HG02852 (cell line): Measurements from ENCODE around the gene OOEP.
"Not testable (repeated sequence)": the region's sequence is repeated elsewhere in the genome, so short reads cannot be mapped to it uniquely, and the experiment has no call there.

Experiments
- ATAC-seq: cut with Tn5 transposase; IDR thresholded peaks from one replicate; pipeline ENCODE4 v1.9.1; 2021; ENCODE audit warnings: mild to moderate bottlenecking, moderate library complexity; ENCODE audit not compliant: unreplicated experiment

The OOEP gene

GRCh38 chr6:73369563-73369962 is at the start of gene OOEP:
OOEP (minus strand) TSS chr6:73369897; CDS start chr6:73369792, 105 bp downstream.
- ATAC-seq: no peak

GRCh38 chr6:73418081-73418741 is 48.5 kb upstream of the OOEP start:
- ATAC-seq: no peak

DNA sequence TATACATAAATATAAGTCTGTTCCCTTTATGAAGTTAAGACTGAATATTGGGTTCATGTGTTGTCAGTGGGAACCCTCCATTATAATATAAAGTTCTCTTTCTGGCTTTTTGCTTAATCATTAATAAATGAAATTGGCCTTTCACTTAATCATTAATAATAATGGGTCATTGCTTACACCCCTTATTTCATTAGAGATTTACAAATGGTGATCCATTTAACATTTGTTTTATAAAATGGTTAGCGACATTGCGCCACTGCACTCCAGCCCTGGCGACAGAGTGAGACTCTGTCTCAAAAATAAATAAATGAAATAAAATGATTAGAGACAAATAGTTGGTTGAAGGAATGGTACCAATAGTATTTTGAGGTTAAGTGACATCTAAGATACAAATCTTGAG is 43.4 kb upstream of the OOEP start:
- ATAC-seq: no peak

DNA sequence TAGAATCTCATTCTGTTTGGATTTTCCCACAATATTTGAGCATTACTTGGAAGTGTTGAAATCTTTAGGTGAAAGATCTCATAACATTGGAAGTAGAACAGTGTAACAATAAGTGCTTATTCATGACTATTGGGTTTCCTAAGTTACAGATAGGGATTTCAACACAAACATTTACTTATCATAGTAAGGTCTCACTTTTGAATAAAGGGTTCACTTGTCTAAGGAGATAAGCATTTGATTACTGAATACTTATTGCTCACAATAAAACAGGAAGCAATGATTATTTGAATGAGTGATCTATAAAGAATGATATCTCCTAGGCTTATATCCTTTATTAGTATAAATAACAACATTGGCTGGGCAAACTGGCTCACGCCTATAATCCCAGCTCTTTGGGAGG is 39.7 kb upstream of the OOEP start:
- ATAC-seq: no peak

DNA sequence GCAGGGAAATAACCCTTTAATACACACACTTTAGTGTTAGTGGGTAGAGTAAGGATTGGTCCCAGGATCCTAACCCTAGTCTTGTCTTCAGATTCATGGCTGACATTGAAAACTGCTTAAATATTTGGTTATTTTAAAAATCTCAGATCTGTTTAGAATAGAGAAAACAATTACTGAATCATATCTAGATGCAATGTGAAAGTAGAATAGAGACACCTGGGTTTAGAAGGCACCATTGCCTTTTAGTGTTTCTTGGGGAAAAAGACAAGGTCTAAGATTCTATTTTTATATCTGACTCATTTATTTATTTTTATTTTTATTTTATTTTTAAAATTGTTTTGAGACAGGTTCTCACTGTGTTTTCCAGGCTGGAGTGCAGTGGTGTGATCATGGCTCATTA is 31.0 kb upstream of the OOEP start:
- ATAC-seq: no peak

- no peak for ATAC-seq
Measured at GRCh38 chr6:73395875-73396274, 26.2 kb upstream of the OOEP start.

- no peak for ATAC-seq
Measured at GRCh38 chr6:73394577-73395354, 25.1 kb upstream of the OOEP start, which contains the start of gene DDX43. DDX43 (plus strand) TSS chr6:73394828; CDS start chr6:73394906, 78 bp downstream.

DNA sequence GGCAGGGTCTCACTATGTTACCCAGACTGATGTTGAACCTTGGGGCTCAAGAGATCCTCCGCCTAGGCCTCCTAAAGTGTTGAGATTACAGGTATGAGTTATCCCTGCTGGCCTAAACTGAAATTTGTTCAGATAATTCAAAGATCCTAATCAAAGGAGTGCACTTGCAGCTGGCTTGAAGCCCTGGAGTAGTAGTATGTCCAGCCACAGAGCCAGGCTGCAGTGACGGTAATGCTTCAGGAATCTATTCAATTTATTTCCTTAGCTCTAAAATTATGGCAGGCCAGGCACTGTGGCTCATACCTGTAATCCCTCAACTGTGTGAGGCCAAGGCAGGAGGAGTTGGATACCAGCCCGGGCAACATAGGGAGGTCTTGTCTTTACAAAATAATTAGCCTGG is 23.6 kb upstream of the OOEP start:
- no peak for ATAC-seq

GRCh38 chr6:73392188-73392587 is 22.5 kb upstream of the OOEP start:
- ATAC-seq: not testable (repeated sequence)

DNA sequence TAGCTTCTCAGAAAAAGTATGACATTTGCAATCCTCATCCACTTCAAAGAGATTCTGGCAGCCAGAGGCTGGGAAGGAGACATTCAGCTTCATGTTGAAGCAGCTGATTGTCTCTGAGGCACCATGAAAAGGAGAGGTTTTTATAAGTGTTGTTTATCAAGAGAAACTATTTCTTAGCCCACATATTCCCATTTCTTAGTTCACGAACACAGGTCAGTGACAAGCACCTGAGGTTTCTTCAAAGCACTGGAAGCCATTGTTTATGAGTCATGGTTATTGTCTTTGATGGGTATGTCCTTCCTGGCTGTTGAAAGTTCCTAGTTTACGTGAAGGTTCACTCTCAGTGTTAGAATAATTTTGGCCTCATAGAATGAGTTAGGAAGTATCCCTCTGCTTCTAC is 22.0 kb upstream of the OOEP start:
- ATAC-seq: no peak

DNA sequence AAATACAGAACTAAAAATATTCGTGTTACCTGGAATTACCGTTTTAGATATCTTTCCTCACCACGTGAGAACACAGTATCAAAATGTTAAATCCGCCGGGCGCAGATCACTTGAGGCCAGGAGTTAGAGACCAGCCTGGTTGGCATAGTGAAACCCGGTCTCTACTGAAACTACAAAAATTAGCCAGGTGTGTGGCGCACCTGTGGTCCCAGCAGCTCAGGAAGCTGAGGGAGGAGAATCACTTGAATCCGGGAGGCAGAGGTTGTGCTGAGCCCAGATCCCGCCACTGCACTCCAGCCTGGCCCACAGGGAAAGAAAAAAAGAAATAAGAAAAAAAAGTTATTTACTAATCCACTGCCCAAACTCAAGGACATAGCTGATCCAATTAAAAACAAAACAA is 20.2 kb upstream of the OOEP start:
- ATAC-seq: no peak

DNA sequence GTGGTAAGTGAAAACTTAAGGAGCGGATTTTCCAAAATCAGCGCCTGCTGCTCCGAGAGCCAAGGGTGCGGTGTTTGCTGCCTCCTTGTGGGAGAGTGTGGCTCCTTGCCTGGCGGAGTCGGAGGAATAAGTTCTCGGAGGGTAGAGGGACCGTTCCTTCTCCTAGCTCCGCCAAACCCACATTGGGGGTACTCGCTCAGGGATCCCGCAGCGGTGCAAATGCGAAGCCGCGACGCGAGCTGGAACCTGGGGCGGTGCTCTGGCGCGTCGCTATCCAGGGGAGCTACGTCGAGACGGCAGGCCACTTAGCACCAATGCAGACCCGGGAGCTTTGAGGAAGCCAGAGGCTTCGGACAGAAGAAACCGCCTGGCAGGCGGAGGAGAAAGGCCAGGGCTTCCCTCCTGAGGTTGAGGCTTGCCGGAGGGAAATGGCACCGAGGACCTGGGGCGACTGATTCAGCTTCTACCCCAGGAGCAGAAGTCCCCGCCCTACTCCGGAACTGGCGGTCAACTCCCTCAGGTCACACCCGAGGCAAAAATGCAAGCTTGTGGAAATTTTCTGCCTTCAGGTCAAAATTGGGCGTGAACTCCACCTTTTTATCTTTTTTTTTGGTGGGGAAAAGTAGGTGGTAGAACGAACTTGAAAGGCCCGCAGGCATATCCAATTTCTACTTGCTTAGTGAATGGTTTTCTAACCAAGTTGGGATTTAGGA is 19.3 kb upstream of the OOEP start:
- ATAC-seq: peak; percentile 82

GRCh38 chr6:73388433-73388799 is 18.7 kb upstream of the OOEP start:
- peak; percentile 18 for ATAC-seq

DNA sequence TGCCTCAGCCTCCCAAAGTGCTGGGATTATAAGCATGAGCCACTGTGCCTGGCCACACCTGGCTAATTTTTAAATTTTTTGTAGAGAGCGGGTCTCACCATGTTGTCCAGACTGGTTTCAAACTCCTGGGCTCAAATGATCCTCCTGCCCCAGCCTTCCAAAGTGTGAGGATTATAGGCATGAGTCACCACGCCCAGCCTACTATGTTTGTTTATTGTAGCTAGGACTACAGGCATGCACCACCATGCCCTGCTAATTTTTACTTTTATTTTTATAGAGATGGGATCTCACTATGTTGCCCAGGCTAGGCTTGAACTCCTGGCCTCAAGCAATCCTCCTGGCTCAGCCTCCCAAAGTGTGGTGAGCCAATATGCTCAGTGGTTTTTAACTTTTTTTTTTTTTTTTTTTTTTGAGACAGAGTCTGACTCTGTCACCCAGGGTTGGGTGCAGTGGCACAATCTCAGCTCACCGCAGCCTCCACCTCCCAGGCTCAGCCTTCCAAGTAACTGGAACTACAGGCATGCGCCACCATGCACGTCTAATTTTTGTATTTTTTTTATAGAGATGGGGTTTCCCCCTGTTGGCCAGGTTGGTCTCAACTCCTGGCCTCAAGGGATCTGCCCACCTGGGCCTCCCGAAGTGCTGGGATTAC is 12.9 kb upstream of the OOEP start:
- ATAC-seq: no peak

GRCh38 chr6:73381531-73381930 is 11.8 kb upstream of the OOEP start:
- not testable (repeated sequence) for ATAC-seq

DNA sequence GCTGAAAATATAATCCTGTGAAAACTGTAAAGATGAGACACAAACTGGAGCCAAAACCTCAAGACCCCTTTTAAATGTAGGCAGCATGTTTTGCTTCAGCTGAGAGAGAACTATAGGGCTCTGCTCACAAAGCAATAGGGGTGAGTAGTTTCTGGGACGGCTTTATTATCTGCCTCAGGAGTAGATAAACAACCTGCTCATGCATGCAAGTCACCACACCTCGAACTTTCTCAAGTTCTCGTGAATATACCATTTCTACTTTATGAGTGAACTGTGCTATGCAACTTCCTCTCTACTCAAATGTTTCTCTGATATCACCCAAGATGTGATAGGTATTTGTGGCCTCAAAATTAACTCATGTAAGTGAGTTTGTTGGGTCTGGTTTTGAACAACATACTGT is 7.5 kb upstream of the OOEP start:
- no peak for ATAC-seq

GRCh38 chr6:73375216-73375615 is 5.5 kb upstream of the OOEP start:
- no peak for ATAC-seq

DNA sequence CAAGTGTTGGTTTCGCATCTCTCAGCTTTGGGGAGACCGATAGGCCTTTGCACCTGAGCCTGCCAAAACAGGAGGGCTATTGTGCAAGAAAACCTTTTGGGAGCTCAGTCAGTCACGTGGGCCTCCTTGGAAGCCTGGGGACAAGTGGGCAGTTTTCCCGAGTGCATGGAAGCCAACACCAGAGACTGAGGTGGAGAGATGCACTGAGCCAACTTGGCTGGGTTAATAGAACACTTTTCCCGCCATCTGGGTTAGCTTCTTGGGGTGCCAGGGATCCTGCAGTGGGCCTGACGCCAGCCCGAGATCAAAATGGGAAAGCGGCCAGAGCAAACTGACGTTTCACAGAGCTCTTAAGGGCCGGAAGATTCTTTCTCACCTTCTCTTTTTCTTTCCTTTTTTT is 2.8 kb upstream of the OOEP start:
- no peak for ATAC-seq

GRCh38 chr6:73371984-73372383 is 2.3 kb upstream of the OOEP start:
- no peak for ATAC-seq

DNA sequence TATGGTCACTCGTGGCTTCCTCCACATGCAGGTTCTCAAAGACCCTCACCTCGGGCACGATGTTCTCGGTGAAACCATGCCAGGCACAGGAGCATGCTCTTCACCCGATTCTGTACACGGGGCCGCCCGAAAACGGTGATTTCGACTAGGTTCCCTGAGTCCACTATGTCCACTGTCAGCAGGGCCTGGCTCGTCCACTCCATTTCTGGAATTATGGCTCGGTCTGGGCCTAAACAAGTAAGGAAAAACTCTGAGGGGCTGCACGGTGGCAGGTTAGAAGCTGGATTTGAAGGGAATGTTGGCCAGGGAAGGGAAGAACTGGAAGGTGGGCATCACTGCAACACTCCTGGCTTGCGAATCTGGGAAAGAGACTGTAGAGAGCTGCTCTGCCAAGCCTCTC is 540 bp downstream of the OOEP start:
- no peak for ATAC-seq

DNA sequence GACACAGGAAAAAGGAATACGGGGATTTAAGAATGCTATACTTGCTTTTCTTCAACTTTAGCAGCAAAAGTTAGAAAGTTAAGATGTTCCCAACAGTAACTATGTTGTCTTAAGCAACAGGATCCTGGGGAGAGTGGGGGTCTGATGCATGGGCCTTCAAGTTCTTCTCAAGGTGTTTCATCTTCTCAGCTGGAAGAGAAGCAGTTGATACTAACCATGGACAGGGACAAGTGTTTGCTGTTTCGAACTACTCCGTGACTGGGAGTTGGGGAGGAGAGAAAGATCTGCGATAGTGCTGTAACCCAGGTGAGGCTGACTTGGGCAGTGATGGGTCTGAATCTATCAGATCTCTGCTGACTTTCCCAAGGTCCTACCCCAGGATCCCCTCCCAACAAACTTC is 1.0 kb downstream of the OOEP start:
- no peak for ATAC-seq
